SK-N-MC (cell line): Measurements from ENCODE around the gene NABP1.

Experiments used
- EZH2 ChIP-seq: fragments of 200-600 bp; sonication (generic); IDR thresholded peaks from one replicate; pipeline ENCODE4 v1.6.1; 2017; ENCODE audit warnings: antibody characterized with exemption
- POLR2AphosphoS5 ChIP-seq: IDR thresholded peaks from 2 replicates; pipeline ENCODE4 v1.6.1; 2012; ENCODE audit warnings: mild to moderate bottlenecking, low read depth, low read length, borderline replicate concordance

- TF ChIP-seq POLR2AphosphoS5 (no peak), EZH2 (no peak)
Observed at GRCh38 chr2:191699341-191699945, 21.5 kb downstream of the NABP1 start.
